H1 (cell line): Measurements from ENCODE around the gene ANKH.

Source experiments
- POLR2A ChIP-seq, 2 experiments: IDR thresholded peaks; 1 replicate in 1 of 2; 2 replicates in 1 of 2; pipeline ENCODE4 v1.6.1; 2011; ENCODE audit warnings: low read depth in 2 of 2, low read length in 2 of 2, mild to moderate bottlenecking in 2 of 2; ENCODE audit errors: control extremely low read depth in 1 of 2
- TF ChIP-seq, protein P1 (sequence below), 3 experiments: IDR thresholded peaks; 1 replicate in 2 of 3; 2 replicates in 1 of 3; pipeline versions ENCODE4 v1.5.1 to v1.6.1; 2011; ENCODE audit warnings: low read length in 3 of 3, mild to moderate bottlenecking in 3 of 3, inconsistent platforms in 2 of 3, low read depth in 1 of 3, moderate library complexity in 1 of 3; ENCODE audit not compliant: insufficient read depth in 1 of 3; ENCODE audit errors: control extremely low read depth in 1 of 3

DNA sequence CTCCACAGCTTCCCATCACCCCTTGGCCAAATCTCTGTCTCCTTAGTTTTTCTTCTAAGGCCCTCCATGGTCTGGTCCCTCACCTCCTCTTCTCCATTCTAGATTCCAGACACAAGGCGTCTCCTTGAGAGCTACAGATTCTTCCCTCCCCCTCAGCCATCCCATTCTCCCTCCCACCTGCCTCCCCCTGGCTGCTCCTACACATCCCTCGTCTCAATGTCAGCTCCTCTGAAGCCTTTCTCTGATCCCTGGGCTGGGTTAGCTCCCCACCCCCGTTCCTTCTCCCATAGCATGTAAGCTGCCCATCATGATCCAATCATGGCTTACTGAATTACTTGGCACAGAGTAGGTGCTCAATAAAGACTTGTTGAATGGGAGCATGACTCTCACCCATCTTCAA, 69.0 kb downstream of the ANKH start:
- TF ChIP-seq POLR2A (IDR thresholded peaks at IDR 0.05; ENCODE audit: control extremely low read depth in 1 of 2, low read depth in 2 of 2, low read length in 2 of 2) = no peak
- TF ChIP-seq, protein P1, sequence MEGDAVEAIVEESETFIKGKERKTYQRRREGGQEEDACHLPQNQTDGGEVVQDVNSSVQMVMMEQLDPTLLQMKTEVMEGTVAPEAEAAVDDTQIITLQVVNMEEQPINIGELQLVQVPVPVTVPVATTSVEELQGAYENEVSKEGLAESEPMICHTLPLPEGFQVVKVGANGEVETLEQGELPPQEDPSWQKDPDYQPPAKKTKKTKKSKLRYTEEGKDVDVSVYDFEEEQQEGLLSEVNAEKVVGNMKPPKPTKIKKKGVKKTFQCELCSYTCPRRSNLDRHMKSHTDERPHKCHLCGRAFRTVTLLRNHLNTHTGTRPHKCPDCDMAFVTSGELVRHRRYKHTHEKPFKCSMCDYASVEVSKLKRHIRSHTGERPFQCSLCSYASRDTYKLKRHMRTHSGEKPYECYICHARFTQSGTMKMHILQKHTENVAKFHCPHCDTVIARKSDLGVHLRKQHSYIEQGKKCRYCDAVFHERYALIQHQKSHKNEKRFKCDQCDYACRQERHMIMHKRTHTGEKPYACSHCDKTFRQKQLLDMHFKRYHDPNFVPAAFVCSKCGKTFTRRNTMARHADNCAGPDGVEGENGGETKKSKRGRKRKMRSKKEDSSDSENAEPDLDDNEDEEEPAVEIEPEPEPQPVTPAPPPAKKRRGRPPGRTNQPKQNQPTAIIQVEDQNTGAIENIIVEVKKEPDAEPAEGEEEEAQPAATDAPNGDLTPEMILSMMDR (IDR thresholded peaks at IDR 0.05; ENCODE audit: control extremely low read depth in 1 of 3, insufficient read depth in 1 of 3, low read depth in 1 of 3, low read length in 3 of 3) = no peak
